K562 (cell line): Measurements from ENCODE around the gene ACTR3C. TPM values are rescaled to one million over a fixed set of nuclear protein-coding genes. Genes with fewer than 3 reads are reported as not detected.

Experiments
- ATAC-seq: fragments of 200-7000 bp; cut with Tn5 transposase; 3 replicates; pipeline ENCODE4 v1.9.1; 2020; ENCODE audit warnings: moderate library complexity
- BruUV-seq: library from RNA; stranded (reverse); fragments of 400-500 nt; replicated peaks from 2 replicates; lab custom pipeline; 2021; lab: Mats Ljungman, UMichigan
- CTCF ChIA-PET: fragments of 300-600 bp; formaldehyde crosslinking; extraction: SDS; loops from one replicate; lab custom pipeline; 2021; ENCODE audit warnings: low intra/inter-chr PET ratio; lab: Yijun Ruan, JAX
- POLR2A ChIA-PET: fragments of 300-600, 350-650 bp; sonication (Branson Sonifier 250); formaldehyde crosslinking; extraction: SDS; loops from one replicate; lab custom pipeline; 2021; ENCODE audit warnings: antibody characterized with exemption, inconsistent platforms; lab: Yijun Ruan, JAX
- DNase-seq, 4 experiments: peaks; one replicate each; pipeline versions ENCODE4 v3.0.0 to v3.0.0-alpha.2; 2011 to 2018; ENCODE audit warnings: low spot score in 3 of 4, mixed read lengths in 3 of 4; ENCODE audit errors: extremely low read depth in 1 of 4
- FAIRE-seq: peaks from 2 replicates; lab custom pipeline; 2011; peaks lifted over from hg19 to GRCh38; lab: Jason Lieb, UNC
- H2AFZ ChIP-seq: 2 replicates; pipeline ENCODE4 v1.6.0; 2011; ENCODE audit warnings: low read depth, low read length, control low read depth, inconsistent platforms
- H3K27ac ChIP-seq: fragments of 200-600 bp; 3 replicates; pipeline ENCODE4 v1.8.0; 2011; ENCODE audit warnings: low read depth, mild to moderate bottlenecking, control low read depth, inconsistent platforms, low read length, moderate library complexity, mixed read lengths; ENCODE audit errors: extremely low read depth
- H3K27me3 ChIP-seq, 2 experiments: fragments of 300-600 bp in 1 of 2; 2 replicates in 1 of 2; 3 replicates in 1 of 2; pipeline versions ENCODE4 v1.6.0 to v1.8.0; 2011; ENCODE audit warnings: inconsistent platforms in 2 of 2, low read length in 2 of 2, mild to moderate bottlenecking in 1 of 2, mixed read lengths in 1 of 2, moderate library complexity in 1 of 2; ENCODE audit not compliant: control insufficient read depth in 2 of 2, insufficient read depth in 2 of 2
- H3K36me3 ChIP-seq: fragments of 300-600 bp; 3 replicates; pipeline ENCODE4 v1.8.0; 2011; ENCODE audit warnings: mild to moderate bottlenecking, low read length, inconsistent platforms; ENCODE audit not compliant: control insufficient read depth, insufficient read depth
- H3K4me1 ChIP-seq, 2 experiments: fragments of 200-600 bp in 1 of 2; replicated peaks in 1 of 2; 2 replicates in 1 of 2; 3 replicates in 1 of 2; pipeline versions ENCODE4 v1.5.1 to v1.8.0; 2011; ENCODE audit warnings: inconsistent platforms in 2 of 2, low read length in 2 of 2, mild to moderate bottlenecking in 1 of 2, mixed read lengths in 1 of 2, moderate library complexity in 1 of 2; ENCODE audit not compliant: control insufficient read depth in 2 of 2, insufficient read depth in 2 of 2
- H3K4me2 ChIP-seq: 2 replicates; pipeline ENCODE4 v1.6.1; 2011; ENCODE audit warnings: low read length, control low read depth, inconsistent platforms, mixed read lengths; ENCODE audit not compliant: insufficient read depth
- H3K4me3 ChIP-seq: fragments of 200-600 bp; sonication (generic), shearing (Covaris generic); 2 replicates; pipeline ENCODE4 v1.5.1; 2016; ENCODE audit warnings: control low read depth, inconsistent platforms
- H3K79me2 ChIP-seq: fragments of 200-600 bp; 3 replicates; pipeline ENCODE4 v1.8.0; 2011; ENCODE audit warnings: low read length, inconsistent platforms; ENCODE audit not compliant: control insufficient read depth, insufficient read depth
- H3K9ac ChIP-seq, 2 experiments: 2 replicates each; pipeline versions ENCODE4 v1.6.0 to v1.6.1; 2011; ENCODE audit warnings: low read depth in 2 of 2, low read length in 2 of 2, control low read depth in 1 of 2, inconsistent platforms in 1 of 2, mild to moderate bottlenecking in 1 of 2, mixed read lengths in 1 of 2; ENCODE audit not compliant: insufficient read depth in 1 of 2
- H3K9me1 ChIP-seq: one replicate; pipeline ENCODE4 v1.6.0; 2011; ENCODE audit warnings: inconsistent platforms, mild to moderate bottlenecking, low read length, moderate library complexity; ENCODE audit not compliant: control insufficient read depth, insufficient read depth
- H3K9me3 ChIP-seq: replicated peaks from 2 replicates; pipeline ENCODE4 v1.5.1; 2011; ENCODE audit warnings: low read depth, low read length, inconsistent platforms; ENCODE audit not compliant: control insufficient read depth, insufficient read depth
- H4K20me1 ChIP-seq: replicated peaks from 2 replicates; pipeline ENCODE4 v1.6.1; 2011; ENCODE audit warnings: low read length, inconsistent platforms, mixed read lengths; ENCODE audit not compliant: control insufficient read depth, insufficient read depth
- CAMTA2 ChIP-seq: fragments of 250-450 bp; sonication (Bioruptor Pico); conservative IDR thresholded peaks from 2 replicates; pipeline ENCODE4 v1.5.1; 2022
- MBD2 ChIP-seq: sonication (generic); IDR thresholded peaks from 2 replicates; pipeline ENCODE4 v1.6.1; 2016; ENCODE audit warnings: low read depth, borderline replicate concordance
- NFRKB ChIP-seq: fragments of 450-650 bp; IDR thresholded peaks from 2 replicates; pipeline ENCODE4 v1.6.1; 2016; ENCODE audit warnings: low read depth
- NR4A1 ChIP-seq, 2 experiments: fragments of 250-450 bp in 1 of 2; fragments of 450-650 bp in 1 of 2; sonication (Bioruptor Pico) in 1 of 2; IDR thresholded peaks; 2 replicates each; pipeline versions ENCODE4 v1.4.0 to v1.6.1; 2016 to 2020; ENCODE audit warnings: mild to moderate bottlenecking in 2 of 2, missing compliant biosample characterization in 1 of 2, missing genetic modification characterization in 1 of 2, moderate library complexity in 1 of 2
- ZC3H4 ChIP-seq: sonication (generic); formaldehyde crosslinking; IDR thresholded peaks from 2 replicates; pipeline ENCODE4 v1.9.0; 2021; ENCODE audit warnings: missing genetic modification reagents, borderline replicate concordance
- ZKSCAN8 ChIP-seq: fragments of 200-800 bp; sonication (Bioruptor generic); IDR thresholded peaks from 2 replicates; pipeline ENCODE4 v1.6.1; 2016; ENCODE audit warnings: missing genetic modification characterization, missing compliant biosample characterization
- ZNF668 ChIP-seq: fragments of 250-450 bp; sonication (Bioruptor Pico); IDR thresholded peaks from 2 replicates; pipeline ENCODE4 v1.8.0; 2022; ENCODE audit warnings: mild to moderate bottlenecking, inconsistent platforms
- WGBS: fragments of 100-300 bp; shearing (Covaris generic); methylation state at CpG from one replicate; pipeline ENCODE4 v1.1.6; 2016; ENCODE audit warnings: low coverage, mixed read lengths; ENCODE audit not compliant: insufficient coverage; ENCODE audit errors: missing lambda C conversion rate; 5-methylcytosine and 5-hydroxymethylcytosine counted together
- in situ Hi-C: fragments of 300-500 bp; cut with MboI; formaldehyde crosslinking; loops from 4 replicates; pipeline ENCODE4 v1.15.0; 2018; ENCODE audit warnings: inconsistent platforms, mixed read lengths
- intact Hi-C: fragments of 100-400 bp; cut with micrococcal nuclease; formaldehyde crosslinking; loops from 2 replicates; pipeline ENCODE4 v1.14.2; 2022
- polyA plus RNA-seq, 8 experiments: library from polyadenylated mRNA; depleted of rRNA in 4 of 8; stranded (reverse) in 5 of 8; unstranded in 3 of 8; fragments of >200 nt; fragmentation: Nextera tagmentation in 2 of 8; fragmentation: Illumina TruSeq in 1 of 8; extraction: Ambion mirVana in 2 of 8; extraction: Trizol in 1 of 8; gene quantifications; 2 replicates each; pipeline versions ENCODE4 v1.2.1 to v1.2.3, GENCODE V29; 2011 to 2014; ENCODE audit warnings: inconsistent platforms in 1 of 8, missing spikeins in 1 of 8
- total RNA-seq, 7 experiments: library from RNA; depleted of rRNA in 6 of 7; stranded (reverse); fragments of >200 nt in 6 of 7; fragmentation: Illumina TruSeq in 2 of 7; extraction: Trizol in 2 of 7; gene quantifications; 2 replicates each; pipeline versions ENCODE4 v1.2.1 to v1.2.3, GENCODE V29; 2011 to 2021; ENCODE audit warnings: low replicate concordance in 1 of 7
- TF ChIP-seq, protein P1 (sequence below): fragments of 250-450 bp; sonication (Bioruptor Pico); IDR thresholded peaks from 2 replicates; pipeline ENCODE4 v1.4.0; 2020; ENCODE audit warnings: mild to moderate bottlenecking, moderate library complexity
- TF ChIP-seq, protein P2 (sequence below): fragments of 250-450 bp; sonication (Bioruptor Pico); IDR thresholded peaks from 2 replicates; pipeline ENCODE4 v1.4.0; 2020
- TF ChIP-seq, protein P3 (sequence below): sonication (generic); formaldehyde crosslinking; IDR thresholded peaks from 2 replicates; pipeline ENCODE4 v1.8.0; 2023; ENCODE audit warnings: mild to moderate bottlenecking, missing genetic modification reagents

Gene ACTR3C
- total and polyA plus RNA-seq, 9 of the 15 experiments (the other 6 are each of a cell fraction or from before 2014, with no cell fraction given): 9.0 to 35.4 (median 13.3) TPM

DNA sequence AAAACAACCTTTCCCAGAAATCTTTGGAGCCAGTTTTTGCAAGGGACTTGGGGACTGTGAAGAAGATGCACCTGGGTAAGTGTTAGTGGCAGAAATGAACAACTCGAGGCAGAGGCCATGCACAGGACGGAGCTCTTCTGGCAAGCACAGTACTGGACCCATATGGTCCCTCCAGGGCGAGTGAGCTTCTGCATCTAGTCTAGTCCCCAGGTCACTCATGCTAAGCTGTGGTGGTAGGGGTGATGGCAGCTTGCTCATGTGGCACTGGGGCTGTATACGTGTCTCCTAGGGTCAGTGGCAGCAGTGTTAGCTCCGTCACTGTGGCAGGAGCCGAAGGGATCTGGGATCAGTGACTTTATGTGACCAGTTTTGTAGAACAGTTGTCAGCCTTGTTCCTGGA, 9.5 kb downstream of the ACTR3C start:
- ChIA-PET POLR2A (interaction anchor here (0.7 to 3.6 kb wide), 8 partner anchors 10 to 87 kb away, joined by 3 to 35 read pairs (median 4); partner anchors contain the start of genes ACTR3C and LRRC61), CTCF (interaction anchor here (0.7 kb wide), 1 partner anchor 28 kb away, joined by 3 read pairs; the partner anchor contains the start of gene RARRES2)
- H4K20me1 ChIP-seq: no peaks in the 10 kb centered on the region
- BruUV-seq: no TSS peak
- no peaks in the 10 kb centered on the region; the same call in 2 of the 3 replicates for H3K36me3 ChIP-seq
- H3K9ac ChIP-seq: peak overlapping the region; percentile 55 to 88
- intact Hi-C loops (loop anchor here (10.0 kb wide), 2 partner anchors 681 to 771 kb away; partner anchors contain the start of genes AGAP3, FASTK, NOS3 and TMUB1), in situ Hi-C loops (no loop called here)
- peak overlapping the region; percentile 83 for H3K4me2 ChIP-seq
- peak; percentile 75 for ATAC-seq
- H3K79me2 ChIP-seq: peaks cover 42% of the 10 kb centered on the region
- H2AFZ ChIP-seq: peak overlapping the region; percentile 49
- H3K9me1 ChIP-seq: peaks cover 4% of the 10 kb centered on the region
- H3K27ac ChIP-seq: peak overlapping the region; percentile 88
- 61% methylated on average over 6 of the region's 6 CpGs for WGBS
- peak in 2 of 4 experiments; percentile 17 to 42 for DNase-seq
- H3K4me1 ChIP-seq: peaks cover 40 to 69% of the 10 kb centered on the region in 2 experiments
- no peak for FAIRE-seq
- H3K9me3 ChIP-seq: no peaks in the 10 kb centered on the region
- peak overlapping the region; percentile 12; the same call in 1 of the 2 replicates for H3K4me3 ChIP-seq
- H3K27me3 ChIP-seq: no peaks in the 10 kb centered on the region
- TF ChIP-seq, protein P1, sequence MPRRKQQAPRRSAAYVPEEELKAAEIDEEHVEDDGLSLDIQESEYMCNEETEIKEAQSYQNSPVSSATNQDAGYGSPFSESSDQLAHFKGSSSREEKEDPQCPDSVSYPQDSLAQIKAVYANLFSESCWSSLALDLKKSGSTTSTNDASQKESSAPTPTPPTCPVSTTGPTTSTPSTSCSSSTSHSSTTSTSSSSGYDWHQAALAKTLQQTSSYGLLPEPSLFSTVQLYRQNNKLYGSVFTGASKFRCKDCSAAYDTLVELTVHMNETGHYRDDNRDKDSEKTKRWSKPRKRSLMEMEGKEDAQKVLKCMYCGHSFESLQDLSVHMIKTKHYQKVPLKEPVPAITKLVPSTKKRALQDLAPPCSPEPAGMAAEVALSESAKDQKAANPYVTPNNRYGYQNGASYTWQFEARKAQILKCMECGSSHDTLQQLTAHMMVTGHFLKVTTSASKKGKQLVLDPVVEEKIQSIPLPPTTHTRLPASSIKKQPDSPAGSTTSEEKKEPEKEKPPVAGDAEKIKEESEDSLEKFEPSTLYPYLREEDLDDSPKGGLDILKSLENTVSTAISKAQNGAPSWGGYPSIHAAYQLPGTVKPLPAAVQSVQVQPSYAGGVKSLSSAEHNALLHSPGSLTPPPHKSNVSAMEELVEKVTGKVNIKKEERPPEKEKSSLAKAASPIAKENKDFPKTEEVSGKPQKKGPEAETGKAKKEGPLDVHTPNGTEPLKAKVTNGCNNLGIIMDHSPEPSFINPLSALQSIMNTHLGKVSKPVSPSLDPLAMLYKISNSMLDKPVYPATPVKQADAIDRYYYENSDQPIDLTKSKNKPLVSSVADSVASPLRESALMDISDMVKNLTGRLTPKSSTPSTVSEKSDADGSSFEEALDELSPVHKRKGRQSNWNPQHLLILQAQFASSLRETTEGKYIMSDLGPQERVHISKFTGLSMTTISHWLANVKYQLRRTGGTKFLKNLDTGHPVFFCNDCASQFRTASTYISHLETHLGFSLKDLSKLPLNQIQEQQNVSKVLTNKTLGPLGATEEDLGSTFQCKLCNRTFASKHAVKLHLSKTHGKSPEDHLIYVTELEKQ (CRISPR knock-in tag): 0 out of 2 replicates have a peak, but pooled peaks have one; percentile 7
- TF ChIP-seq ZC3H4: no peak
- TF ChIP-seq NR4A1 (CRISPR knock-in tag; IDR thresholded peaks at IDR 0.05): peak; percentile 7; the same call in 1 of the 2 replicates
- TF ChIP-seq NR4A1 (tag; IDR thresholded peaks at IDR 0.05): peak; percentile 75
- 0 out of 2 replicates have a peak, but pooled peaks have one; percentile 61 for TF ChIP-seq CAMTA2
- 0 out of 2 replicates have a peak, but pooled peaks have one; percentile 55 for TF ChIP-seq ZNF668 (CRISPR knock-in tag)
- TF ChIP-seq NFRKB: 0 out of 2 replicates have a peak, but pooled peaks have one; percentile 61
- TF ChIP-seq, protein P2, sequence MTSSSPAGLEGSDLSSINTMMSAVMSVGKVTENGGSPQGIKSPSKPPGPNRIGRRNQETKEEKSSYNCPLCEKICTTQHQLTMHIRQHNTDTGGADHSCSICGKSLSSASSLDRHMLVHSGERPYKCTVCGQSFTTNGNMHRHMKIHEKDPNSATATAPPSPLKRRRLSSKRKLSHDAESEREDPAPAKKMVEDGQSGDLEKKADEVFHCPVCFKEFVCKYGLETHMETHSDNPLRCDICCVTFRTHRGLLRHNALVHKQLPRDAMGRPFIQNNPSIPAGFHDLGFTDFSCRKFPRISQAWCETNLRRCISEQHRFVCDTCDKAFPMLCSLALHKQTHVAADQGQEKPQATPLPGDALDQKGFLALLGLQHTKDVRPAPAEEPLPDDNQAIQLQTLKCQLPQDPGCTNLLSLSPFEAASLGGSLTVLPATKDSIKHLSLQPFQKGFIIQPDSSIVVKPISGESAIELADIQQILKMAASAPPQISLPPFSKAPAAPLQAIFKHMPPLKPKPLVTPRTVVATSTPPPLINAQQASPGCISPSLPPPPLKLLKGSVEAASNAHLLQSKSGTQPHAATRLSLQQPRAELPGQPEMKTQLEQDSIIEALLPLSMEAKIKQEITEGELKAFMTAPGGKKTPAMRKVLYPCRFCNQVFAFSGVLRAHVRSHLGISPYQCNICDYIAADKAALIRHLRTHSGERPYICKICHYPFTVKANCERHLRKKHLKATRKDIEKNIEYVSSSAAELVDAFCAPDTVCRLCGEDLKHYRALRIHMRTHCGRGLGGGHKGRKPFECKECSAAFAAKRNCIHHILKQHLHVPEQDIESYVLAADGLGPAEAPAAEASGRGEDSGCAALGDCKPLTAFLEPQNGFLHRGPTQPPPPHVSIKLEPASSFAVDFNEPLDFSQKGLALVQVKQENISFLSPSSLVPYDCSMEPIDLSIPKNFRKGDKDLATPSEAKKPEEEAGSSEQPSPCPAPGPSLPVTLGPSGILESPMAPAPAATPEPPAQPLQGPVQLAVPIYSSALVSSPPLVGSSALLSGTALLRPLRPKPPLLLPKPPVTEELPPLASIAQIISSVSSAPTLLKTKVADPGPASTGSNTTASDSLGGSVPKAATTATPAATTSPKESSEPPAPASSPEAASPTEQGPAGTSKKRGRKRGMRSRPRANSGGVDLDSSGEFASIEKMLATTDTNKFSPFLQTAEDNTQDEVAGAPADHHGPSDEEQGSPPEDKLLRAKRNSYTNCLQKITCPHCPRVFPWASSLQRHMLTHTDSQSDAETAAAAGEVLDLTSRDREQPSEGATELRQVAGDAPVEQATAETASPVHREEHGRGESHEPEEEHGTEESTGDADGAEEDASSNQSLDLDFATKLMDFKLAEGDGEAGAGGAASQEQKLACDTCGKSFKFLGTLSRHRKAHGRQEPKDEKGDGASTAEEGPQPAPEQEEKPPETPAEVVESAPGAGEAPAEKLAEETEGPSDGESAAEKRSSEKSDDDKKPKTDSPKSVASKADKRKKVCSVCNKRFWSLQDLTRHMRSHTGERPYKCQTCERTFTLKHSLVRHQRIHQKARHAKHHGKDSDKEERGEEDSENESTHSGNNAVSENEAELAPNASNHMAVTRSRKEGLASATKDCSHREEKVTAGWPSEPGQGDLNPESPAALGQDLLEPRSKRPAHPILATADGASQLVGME (CRISPR knock-in tag): 0 out of 2 replicates have a peak, but pooled peaks have one; percentile 65
- TF ChIP-seq, protein P3, sequence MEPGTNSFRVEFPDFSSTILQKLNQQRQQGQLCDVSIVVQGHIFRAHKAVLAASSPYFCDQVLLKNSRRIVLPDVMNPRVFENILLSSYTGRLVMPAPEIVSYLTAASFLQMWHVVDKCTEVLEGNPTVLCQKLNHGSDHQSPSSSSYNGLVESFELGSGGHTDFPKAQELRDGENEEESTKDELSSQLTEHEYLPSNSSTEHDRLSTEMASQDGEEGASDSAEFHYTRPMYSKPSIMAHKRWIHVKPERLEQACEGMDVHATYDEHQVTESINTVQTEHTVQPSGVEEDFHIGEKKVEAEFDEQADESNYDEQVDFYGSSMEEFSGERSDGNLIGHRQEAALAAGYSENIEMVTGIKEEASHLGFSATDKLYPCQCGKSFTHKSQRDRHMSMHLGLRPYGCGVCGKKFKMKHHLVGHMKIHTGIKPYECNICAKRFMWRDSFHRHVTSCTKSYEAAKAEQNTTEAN (CRISPR knock-in tag): 0 out of 2 replicates have a peak, but pooled peaks have one; percentile 15
- no peak for TF ChIP-seq ZKSCAN8 (CRISPR knock-in tag)
- peak; percentile 44; the same call in 1 of the 2 replicates for TF ChIP-seq MBD2
